Measurements from ENCODE around the gene RIMS4.
"Not testable (repeated sequence)": the region's sequence is repeated elsewhere in the genome, so short reads cannot be mapped to it uniquely, and the experiment has no call there.

Gene RIMS4

DNA sequence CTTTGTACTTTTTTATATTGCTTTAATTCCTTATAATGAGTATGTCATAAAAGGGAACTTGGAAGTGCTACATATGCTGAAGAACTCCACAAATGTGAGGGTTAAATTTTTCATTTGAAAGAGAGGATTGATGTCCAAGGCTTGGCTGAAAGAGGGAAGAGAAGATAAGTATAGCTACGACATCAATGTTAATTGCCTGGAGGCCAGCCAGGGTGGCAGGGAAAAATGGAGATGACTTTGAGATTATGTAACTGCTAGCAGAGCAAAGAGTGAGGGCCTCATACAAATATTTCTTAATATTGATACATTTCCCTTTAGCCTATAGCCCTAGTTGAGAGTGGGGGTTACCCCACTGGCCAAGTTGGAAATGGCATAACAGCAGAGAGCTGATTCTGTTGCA lies 24.8 kb upstream of the RIMS4 start:
- H3K27me3 ChIP-seq, result no peaks in the 10 kb centered on the region
- no peak for TF ChIP-seq Cebpa-rat (IDR thresholded peaks at IDR 0.05)
- H3K4me1 ChIP-seq, result 0 out of 20 replicates have a peak, but pooled peaks cover 0 to 5% (median 0%) of the 10 kb centered on the region in 10 experiments

DNA sequence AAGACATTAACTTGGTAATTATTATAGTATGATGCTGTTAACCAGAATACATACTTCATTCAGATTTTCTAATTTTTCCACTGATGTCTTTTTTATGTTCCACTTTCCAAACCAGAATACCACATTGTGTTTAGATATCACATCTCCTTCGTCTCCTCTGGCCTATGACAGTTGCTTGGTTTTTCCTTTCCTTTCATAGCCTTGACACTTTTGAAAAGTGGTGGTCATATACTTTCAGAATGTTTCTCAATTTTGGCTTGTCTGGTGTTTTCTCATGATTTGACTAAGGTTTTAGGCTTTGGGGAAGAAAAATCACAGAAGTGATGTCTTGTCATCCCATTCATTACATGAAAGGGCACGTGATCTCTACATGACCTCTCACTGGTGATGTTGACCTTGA lies 24.3 kb upstream of the RIMS4 start:
- no peak overlapping the region for H3K4me3 ChIP-seq
- no peaks in the 10 kb centered on the region for H3K27me3 ChIP-seq
- H4K20me1 ChIP-seq, result no peaks in the 10 kb centered on the region
- peaks cover 5 to 17% (median 13%) of the 10 kb centered on the region in 11 experiments; a peak in 21 of 22 replicates for H3K9me3 ChIP-seq (replicated peaks in 1 of 11)
- no peaks in the 10 kb centered on the region for H3K36me3 ChIP-seq
- H3K4me2 ChIP-seq, result no peak overlapping the region
- H3K4me1 ChIP-seq, result 0 out of 20 replicates have a peak, but pooled peaks cover 0 to 5% (median 0%) of the 10 kb centered on the region in 10 experiments
- H3K27ac ChIP-seq, result no peak overlapping the region
- H3K9ac ChIP-seq, result no peak overlapping the region
- TF ChIP-seq Cebpa-rat (IDR thresholded peaks at IDR 0.05), result no peak

More for the DNA sequence above, 24.8 kb upstream of the RIMS4 start:
- Histone ChIP-seq H3K9me3 (replicated peaks in 1 of 11) (peaks cover 5 to 16% (median 12%) of the 10 kb centered on the region in 11 experiments; a peak in 21 of 22 replicates), H4K20me1 (no peaks in the 10 kb centered on the region), H3K36me3 (no peaks in the 10 kb centered on the region), H3K9ac (no peak overlapping the region), H3K27ac (no peak overlapping the region), H3K4me2 (no peak overlapping the region), H3K4me3 (no peak overlapping the region)

DNA sequence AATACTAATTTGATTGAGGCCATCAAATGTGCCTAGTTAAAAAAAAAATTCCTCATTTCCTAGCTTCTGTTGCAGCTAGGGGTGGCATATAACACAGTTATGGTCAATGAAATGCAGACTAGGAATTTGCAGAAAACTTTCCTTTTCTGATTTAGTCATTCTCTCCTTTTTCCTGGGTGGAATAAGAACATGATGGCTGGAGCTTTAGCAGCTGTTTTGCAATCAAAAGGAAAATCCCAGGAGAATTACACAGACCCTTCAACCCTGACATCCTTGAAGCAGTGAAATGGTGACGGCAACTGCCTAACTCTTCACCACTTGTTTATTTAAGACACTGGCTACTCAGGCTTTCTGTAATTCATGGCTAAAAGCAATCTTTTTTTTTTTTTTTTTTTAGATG lies 23.1 kb upstream of the RIMS4 start:
- no peaks in the 10 kb centered on the region for H4K20me1 ChIP-seq
- H3K9me3 ChIP-seq (replicated peaks in 1 of 11), result peaks cover 5 to 18% (median 14%) of the 10 kb centered on the region in 11 experiments; a peak in 21 of 22 replicates
- H3K36me3 ChIP-seq, result no peaks in the 10 kb centered on the region
- no peak for TF ChIP-seq Cebpa-rat (IDR thresholded peaks at IDR 0.05)
- 0 out of 20 replicates have a peak, but pooled peaks cover 0 to 5% (median 0%) of the 10 kb centered on the region in 10 experiments for H3K4me1 ChIP-seq
- H3K4me2 ChIP-seq, result no peak overlapping the region
- H3K27me3 ChIP-seq, result no peaks in the 10 kb centered on the region
- H3K4me3 ChIP-seq, result no peak overlapping the region
- H3K9ac ChIP-seq, result no peak overlapping the region
- no peak overlapping the region for H3K27ac ChIP-seq

DNA sequence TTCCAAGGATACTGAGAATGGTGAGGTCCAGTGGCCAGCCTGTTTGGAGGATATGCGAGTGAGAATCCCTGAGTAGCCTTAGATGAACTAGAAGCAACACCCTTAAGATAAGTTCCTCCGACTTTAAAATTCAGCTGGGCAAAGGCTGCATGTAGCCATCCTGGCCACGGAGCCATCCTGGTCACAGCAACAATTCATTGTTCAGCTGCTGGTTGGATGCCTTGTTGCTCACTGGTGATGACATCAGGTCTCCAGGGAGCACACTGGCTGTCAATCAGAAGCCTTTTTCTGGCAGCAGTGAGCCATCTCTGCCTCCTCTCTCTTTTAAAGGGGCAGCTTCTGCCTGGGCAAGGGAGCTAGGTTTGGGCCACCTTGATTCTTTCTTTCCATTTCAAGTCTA lies 22.4 kb upstream of the RIMS4 start:
- Histone ChIP-seq H3K4me2 (no peak overlapping the region), H3K27me3 (no peaks in the 10 kb centered on the region), H3K36me3 (no peaks in the 10 kb centered on the region), H4K20me1 (no peaks in the 10 kb centered on the region), H3K9me3 (replicated peaks in 1 of 11) (peaks cover 5 to 18% (median 14%) of the 10 kb centered on the region in 11 experiments; a peak in 21 of 22 replicates), H3K27ac (no peak overlapping the region), H3K4me3 (no peak overlapping the region), H3K9ac (no peak overlapping the region), H3K4me1 (0 out of 20 replicates have a peak, but pooled peaks cover 0 to 5% (median 0%) of the 10 kb centered on the region in 10 experiments)
- TF ChIP-seq Cebpa-rat (IDR thresholded peaks at IDR 0.05), result no peak

DNA sequence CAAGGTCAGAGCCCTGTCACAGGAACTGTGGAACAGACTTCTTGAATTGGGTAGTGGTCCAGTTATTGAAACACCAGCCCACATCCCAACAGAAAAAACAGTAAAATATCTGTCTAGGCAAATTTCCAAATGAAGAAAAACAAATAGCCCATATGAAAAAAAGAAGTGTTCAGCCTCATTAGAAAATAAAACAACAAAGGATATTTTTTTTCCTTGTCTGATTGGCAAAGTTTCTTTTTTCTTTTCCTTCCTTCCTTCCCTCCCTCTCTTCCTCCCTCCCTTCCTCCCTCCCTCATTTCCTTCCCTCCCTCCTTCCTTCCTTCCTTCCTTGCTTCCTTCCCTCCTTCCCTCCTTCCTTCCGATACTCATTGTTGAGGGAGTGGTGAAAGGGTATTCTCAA lies 20.6 kb upstream of the RIMS4 start:
- H3K4me3 ChIP-seq, result no peak overlapping the region
- no peak overlapping the region for H3K4me2 ChIP-seq
- no peaks in the 10 kb centered on the region for H3K36me3 ChIP-seq
- H3K27ac ChIP-seq, result no peak overlapping the region
- H4K20me1 ChIP-seq, result no peaks in the 10 kb centered on the region
- no peak for TF ChIP-seq Cebpa-rat (IDR thresholded peaks at IDR 0.05)
- H3K9ac ChIP-seq, result no peak overlapping the region
- H3K27me3 ChIP-seq, result no peaks in the 10 kb centered on the region
- H3K4me1 ChIP-seq, result 0 out of 20 replicates have a peak, but pooled peaks cover 0 to 5% (median 0%) of the 10 kb centered on the region in 10 experiments
- peaks cover 5 to 18% (median 14%) of the 10 kb centered on the region in 11 experiments; a peak in 21 of 22 replicates for H3K9me3 ChIP-seq (replicated peaks in 1 of 11)

DNA sequence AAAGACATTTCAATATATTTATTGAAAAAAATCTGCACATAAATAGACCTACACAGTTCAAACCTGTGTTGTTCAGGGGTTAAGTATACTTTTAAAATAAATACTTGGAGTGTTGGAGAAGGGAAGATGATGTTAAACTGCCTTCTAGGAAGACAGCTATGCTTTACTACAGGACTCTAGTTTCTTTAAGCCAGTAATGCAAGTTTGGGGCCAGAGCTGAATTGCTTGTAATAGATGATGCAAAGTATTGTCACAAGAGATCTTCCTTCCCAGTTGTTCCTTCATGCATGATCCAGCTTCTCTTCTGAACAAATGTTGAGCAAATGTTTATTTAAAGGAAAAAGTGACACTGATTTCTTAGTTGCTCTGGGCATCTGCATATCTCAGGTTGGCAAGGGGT lies 20.2 kb upstream of the RIMS4 start:
- Histone ChIP-seq H3K9ac (no peak overlapping the region), H3K4me3 (no peak overlapping the region), H3K4me2 (no peak overlapping the region), H3K9me3 (replicated peaks in 1 of 11) (peaks cover 5 to 21% (median 15%) of the 10 kb centered on the region in 11 experiments), H3K36me3 (no peaks in the 10 kb centered on the region), H3K4me1 (0 out of 20 replicates have a peak, but pooled peaks cover 0 to 5% (median 0%) of the 10 kb centered on the region in 10 experiments), H4K20me1 (no peaks in the 10 kb centered on the region), H3K27me3 (no peaks in the 10 kb centered on the region), H3K27ac (no peak overlapping the region)
- no peak for TF ChIP-seq Cebpa-rat (IDR thresholded peaks at IDR 0.05)

DNA sequence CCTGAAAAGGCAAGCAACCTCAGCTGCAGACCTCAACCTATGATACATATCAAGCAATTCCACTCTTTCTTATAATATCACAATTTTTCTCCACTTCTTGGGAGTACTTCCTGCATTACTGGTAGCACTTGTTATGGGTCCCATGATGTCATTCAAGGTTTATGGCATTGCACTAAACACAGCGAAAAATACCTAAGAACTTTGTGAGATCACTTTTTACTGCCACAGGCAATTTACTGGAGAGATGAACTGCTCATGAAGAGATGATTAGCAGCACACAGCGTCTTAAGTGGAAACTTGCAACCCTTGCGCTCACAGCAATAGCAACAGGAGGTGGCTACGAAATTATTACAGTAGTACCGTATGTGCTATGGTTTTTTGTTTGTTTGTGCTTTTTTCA lies 19.3 kb upstream of the RIMS4 start:
- Histone ChIP-seq H3K36me3 (no peaks in the 10 kb centered on the region), H3K4me3 (no peak overlapping the region), H4K20me1 (no peaks in the 10 kb centered on the region), H3K27ac (no peak overlapping the region), H3K27me3 (no peaks in the 10 kb centered on the region), H3K4me1 (0 out of 20 replicates have a peak, but pooled peaks cover 0 to 5% (median 0%) of the 10 kb centered on the region in 10 experiments), H3K9ac (no peak overlapping the region), H3K4me2 (no peak overlapping the region), H3K9me3 (replicated peaks in 1 of 11) (peaks cover 7 to 27% (median 16%) of the 10 kb centered on the region in 11 experiments)
- no peak for TF ChIP-seq Cebpa-rat (IDR thresholded peaks at IDR 0.05)

DNA sequence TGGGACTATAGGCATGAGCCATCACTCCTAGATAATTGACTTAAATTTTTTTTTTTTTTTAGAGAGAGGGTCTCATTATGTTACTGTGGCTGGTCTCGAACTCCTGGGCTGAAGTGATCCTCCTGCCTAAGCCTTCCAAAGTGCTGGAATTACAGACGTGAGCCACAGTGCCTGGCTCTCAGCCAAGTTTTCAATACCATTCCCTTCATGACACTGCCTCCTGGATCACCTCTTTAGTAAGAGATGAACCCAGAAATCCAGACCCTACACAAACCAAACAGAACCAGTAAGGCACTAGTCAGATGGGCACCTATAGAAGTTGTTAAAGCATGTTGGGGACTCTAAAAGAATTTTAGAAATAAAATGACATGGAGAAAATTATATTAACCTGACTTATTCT lies 18.3 kb upstream of the RIMS4 start:
- Histone ChIP-seq H3K27me3 (no peaks in the 10 kb centered on the region), H3K9me3 (replicated peaks in 1 of 11) (peaks cover 7 to 26% (median 15%) of the 10 kb centered on the region in 11 experiments), H3K4me1 (0 out of 20 replicates have a peak, but pooled peaks cover 0 to 5% (median 0%) of the 10 kb centered on the region in 10 experiments), H3K36me3 (no peaks in the 10 kb centered on the region), H3K27ac (no peak overlapping the region), H3K4me3 (no peak overlapping the region), H3K9ac (no peak overlapping the region), H3K4me2 (no peak overlapping the region), H4K20me1 (no peaks in the 10 kb centered on the region)
- TF ChIP-seq Cebpa-rat (IDR thresholded peaks at IDR 0.05), result no peak

DNA sequence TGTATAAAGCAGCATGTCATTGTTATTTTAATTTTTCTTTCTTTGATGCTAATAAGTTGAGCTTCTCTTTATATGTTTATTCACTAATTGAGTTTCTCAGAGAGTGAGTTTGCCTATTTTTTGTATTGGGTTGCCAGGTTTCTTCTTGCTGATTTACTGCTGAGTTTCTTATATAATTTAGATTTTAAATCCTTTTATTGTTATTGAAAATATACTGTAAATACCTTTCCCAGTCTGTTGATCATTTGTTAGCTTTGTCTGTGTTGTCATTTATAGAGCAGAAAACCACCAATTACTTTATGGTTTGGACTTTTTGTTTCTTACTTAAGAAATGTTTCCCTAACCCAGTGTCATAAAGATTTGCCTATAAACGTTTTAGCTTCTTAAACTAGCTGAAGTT lies 17.1 kb upstream of the RIMS4 start:
- H3K4me2 ChIP-seq, result no peak overlapping the region
- no peak overlapping the region for H3K9ac ChIP-seq
- no peak overlapping the region for H3K27ac ChIP-seq
- TF ChIP-seq Cebpa-rat (IDR thresholded peaks at IDR 0.05), result no peak
- no peaks in the 10 kb centered on the region for H3K27me3 ChIP-seq
- H3K4me1 ChIP-seq, result no peaks in the 10 kb centered on the region
- H4K20me1 ChIP-seq, result no peaks in the 10 kb centered on the region
- no peaks in the 10 kb centered on the region for H3K36me3 ChIP-seq
- H3K9me3 ChIP-seq (replicated peaks in 1 of 11), result peaks cover 7 to 23% (median 15%) of the 10 kb centered on the region in 11 experiments
- H3K4me3 ChIP-seq, result no peak overlapping the region

DNA sequence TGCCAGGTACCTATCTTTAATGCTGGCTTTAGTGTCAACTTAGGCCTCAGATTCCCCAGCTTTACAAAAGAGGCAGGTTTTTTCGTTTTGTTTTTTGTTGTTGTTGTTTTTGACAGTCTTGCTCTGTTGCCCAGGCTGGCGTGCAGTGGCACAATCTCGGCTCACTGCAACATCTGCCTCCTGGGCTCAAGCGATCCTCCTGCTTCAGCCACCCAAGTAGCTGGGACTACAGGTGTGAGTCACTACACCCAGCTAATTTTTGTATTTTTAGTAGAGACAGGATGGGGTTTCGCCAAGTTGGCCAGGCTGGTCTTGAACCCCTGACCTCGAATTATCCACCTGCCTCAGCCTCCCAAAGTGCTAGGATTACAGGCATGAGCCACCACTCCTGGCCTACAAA lies 11.2 kb upstream of the RIMS4 start:
- H3K4me3 ChIP-seq, result not testable (repeated sequence)

More for the DNA sequence above, 11.2 kb upstream of the RIMS4 start:
- H3K4me1 ChIP-seq, result peaks cover 0 to 12% (median 7%) of the 10 kb centered on the region in 10 experiments; a peak in 13 of 20 replicates
- not testable (repeated sequence) for H3K27me3 ChIP-seq; H3K9me3 ChIP-seq (replicated peaks in 1 of 11); H3K9ac ChIP-seq; H3K36me3 ChIP-seq; H3K27ac ChIP-seq; H3K4me2 ChIP-seq; H4K20me1 ChIP-seq
